ENCODE measurements around the gene AP4E1. TPM values are rescaled to one million over a fixed set of nuclear protein-coding genes. Genes with fewer than 3 reads are reported as not detected.
A peak's percentile ranks its signal among the peaks of the same experiment; 100 is the strongest.
"Not testable (repeated sequence)": the region's sequence is repeated elsewhere in the genome, so short reads cannot be mapped to it uniquely, and the experiment has no call there.

The AP4E1 gene
- total RNA-seq: 1 to 10 TPM; 6.8 to 9.4 TPM

DNA sequence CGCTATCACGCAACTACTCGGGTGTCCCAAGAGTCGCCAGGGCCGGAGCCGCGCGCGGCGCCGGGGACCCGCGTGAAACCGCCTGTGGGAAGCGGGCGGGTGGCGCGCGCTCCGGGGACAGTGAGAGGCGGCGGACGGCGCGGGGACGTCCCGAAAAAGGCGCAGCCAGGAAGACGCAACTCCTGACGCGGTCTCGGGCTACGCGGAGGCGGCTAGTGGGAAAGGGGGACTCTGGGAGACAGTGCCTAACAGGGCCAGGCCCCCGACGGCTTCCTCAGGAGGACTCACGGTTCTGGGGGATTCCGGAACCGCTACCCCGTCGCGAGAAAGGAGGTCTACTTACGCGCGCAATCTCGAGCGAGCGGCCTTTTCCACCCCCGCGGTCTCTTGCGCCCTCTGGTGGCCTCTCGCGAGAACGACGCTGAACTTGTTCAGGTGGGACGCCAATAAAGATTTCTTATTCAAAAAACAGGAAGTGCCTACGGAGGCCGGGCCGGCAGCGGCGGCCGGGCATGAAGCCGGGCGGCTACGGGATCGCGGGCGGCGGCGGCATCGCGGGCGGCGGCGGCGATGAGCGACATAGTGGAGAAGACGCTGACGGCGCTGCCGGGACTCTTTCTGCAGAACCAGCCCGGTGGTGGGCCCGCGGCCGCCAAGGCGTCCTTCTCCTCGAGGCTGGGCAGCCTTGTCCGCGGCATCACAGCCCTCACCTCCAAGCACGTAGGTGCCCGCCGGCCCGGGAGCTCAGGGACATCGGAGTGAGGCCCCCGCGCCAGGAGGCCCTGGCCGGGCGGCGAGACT lies at the start of gene AP4E1:
TSS of gene AP4E1 (plus strand) at position 475 of the 801 bp plus-strand sequence. CDS start at position 571, 96 bp downstream.
- Mint-ChIP-seq H3K27me3 (ENCODE audit: low read depth) (no peaks in the 10 kb centered on the region), H3K9me3 (no peaks in the 10 kb centered on the region), H3K4me3 (peak within 1 kb of the TSS; percentile 92), H3K36me3 (ENCODE audit: low read depth) (peaks cover 12% of the 10 kb centered on the region), H3K27ac (peak within 1 kb of the TSS; percentile 99), H3K4me1 (ENCODE audit: low read depth) (peaks cover 25% of the 10 kb centered on the region)
- CTCF ChIA-PET: interaction anchor here (0.6 to 1.5 kb wide), 6 partner anchors 23 to 275 kb away, joined by 3 to 7 read pairs (median 4); no protein-coding TSS in a partner anchor
- peak; percentile 94 for DNase-seq
- intact Hi-C loops (cut with micrococcal nuclease): loop anchor here (1.0 to 10.0 kb wide), 6 partner anchors 170 to 1751 kb away; partner anchors contain the start of genes COPS2 and LYSMD2

- CTCF ChIA-PET: no interaction called here
- no peak for DNase-seq
- H3K36me3 Mint-ChIP-seq (ENCODE audit: low read depth): no peaks in the 10 kb centered on the region
- no peaks in the 10 kb centered on the region for H3K9me3 Mint-ChIP-seq
- H3K27me3 Mint-ChIP-seq (ENCODE audit: low read depth): no peaks in the 10 kb centered on the region
- H3K27ac Mint-ChIP-seq: no peak overlapping the region
- H3K4me1 Mint-ChIP-seq (ENCODE audit: low read depth): no peaks in the 10 kb centered on the region
- intact Hi-C loops (cut with micrococcal nuclease): no loop called here
- no peak overlapping the region for H3K4me3 Mint-ChIP-seq
Observed at GRCh38 chr15:50860824-50861223, 47.7 kb upstream of the AP4E1 start.

- intact Hi-C loops (cut with micrococcal nuclease): no loop called here
- no peak overlapping the region for H3K27ac Mint-ChIP-seq
- DNase-seq: no peak
- no peaks in the 10 kb centered on the region for H3K36me3 Mint-ChIP-seq (ENCODE audit: low read depth)
- no peaks in the 10 kb centered on the region for H3K9me3 Mint-ChIP-seq
- CTCF ChIA-PET: no interaction called here
- no peaks in the 10 kb centered on the region for H3K4me1 Mint-ChIP-seq (ENCODE audit: low read depth)
- no peaks in the 10 kb centered on the region for H3K27me3 Mint-ChIP-seq (ENCODE audit: low read depth)
- H3K4me3 Mint-ChIP-seq: no peak overlapping the region
Observed at GRCh38 chr15:50862553-50862952, 45.9 kb upstream of the AP4E1 start.

GRCh38 chr15:50864873-50865272 lies 43.6 kb upstream of the AP4E1 start:
- Mint-ChIP-seq H3K36me3 (ENCODE audit: low read depth) (no peaks in the 10 kb centered on the region), H3K27ac (no peak overlapping the region), H3K27me3 (ENCODE audit: low read depth) (no peaks in the 10 kb centered on the region), H3K4me3 (no peak overlapping the region), H3K4me1 (ENCODE audit: low read depth) (no peaks in the 10 kb centered on the region), H3K9me3 (no peaks in the 10 kb centered on the region)
- no peak for DNase-seq
- intact Hi-C loops (cut with micrococcal nuclease): no loop called here
- CTCF ChIA-PET: interaction anchor here (1.7 kb wide), 1 partner anchor 11 kb away, joined by 11 read pairs; no protein-coding TSS in a partner anchor

GRCh38 chr15:50865515-50866353 lies 42.7 kb upstream of the AP4E1 start:
- intact Hi-C loops (cut with micrococcal nuclease): no loop called here
- Mint-ChIP-seq H3K27me3 (ENCODE audit: low read depth) (no peaks in the 10 kb centered on the region), H3K27ac (no peak overlapping the region), H3K9me3 (no peaks in the 10 kb centered on the region), H3K4me1 (ENCODE audit: low read depth) (no peaks in the 10 kb centered on the region), H3K36me3 (ENCODE audit: low read depth) (no peaks in the 10 kb centered on the region), H3K4me3 (no peak overlapping the region)
- CTCF ChIA-PET: interaction anchor here (1.7 kb wide), 1 partner anchor 11 kb away, joined by 11 read pairs; no protein-coding TSS in a partner anchor
- DNase-seq: no peak

DNA sequence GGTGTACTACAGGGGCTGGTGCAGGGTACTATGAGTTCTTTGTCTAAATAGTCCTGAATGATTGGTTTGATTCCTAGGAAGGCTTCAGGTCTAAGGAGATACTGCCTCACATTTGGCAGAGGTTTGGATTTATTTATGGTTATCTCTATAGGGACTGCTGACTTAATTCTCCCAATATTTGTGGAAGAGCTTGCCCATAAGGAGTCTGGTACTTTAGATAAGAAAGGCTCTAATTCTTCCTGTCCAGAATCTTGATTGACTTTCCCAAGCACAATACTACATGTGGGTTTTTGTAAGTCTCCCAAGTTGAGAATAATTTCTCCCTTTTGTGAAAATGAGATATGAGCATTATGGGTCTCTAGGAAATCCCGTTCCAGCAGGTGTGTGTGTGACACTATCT lies 36.7 kb upstream of the AP4E1 start:
- no peak for DNase-seq
- peaks cover 4% of the 10 kb centered on the region for H3K27me3 Mint-ChIP-seq (ENCODE audit: low read depth)
- no peaks in the 10 kb centered on the region for H3K9me3 Mint-ChIP-seq
- H3K4me1 Mint-ChIP-seq (ENCODE audit: low read depth): peaks cover 4% of the 10 kb centered on the region
- no peak overlapping the region for H3K27ac Mint-ChIP-seq
- intact Hi-C loops (cut with micrococcal nuclease): no loop called here
- no peak overlapping the region for H3K4me3 Mint-ChIP-seq
- CTCF ChIA-PET: no interaction called here
- no peaks in the 10 kb centered on the region for H3K36me3 Mint-ChIP-seq (ENCODE audit: low read depth)

- no peak overlapping the region for H3K4me3 Mint-ChIP-seq
- H3K9me3 Mint-ChIP-seq: no peaks in the 10 kb centered on the region
- intact Hi-C loops (cut with micrococcal nuclease): no loop called here
- peaks cover 4% of the 10 kb centered on the region for H3K27me3 Mint-ChIP-seq (ENCODE audit: low read depth)
- DNase-seq: no peak
- no peak overlapping the region for H3K27ac Mint-ChIP-seq
- H3K36me3 Mint-ChIP-seq (ENCODE audit: low read depth): no peaks in the 10 kb centered on the region
- peaks cover 13% of the 10 kb centered on the region for H3K4me1 Mint-ChIP-seq (ENCODE audit: low read depth)
- CTCF ChIA-PET: interaction anchor here (0.6 to 1.4 kb wide), 2 partner anchors 13 to 31 kb away, joined by 3 to 4 read pairs; no protein-coding TSS in a partner anchor
Observed at GRCh38 chr15:50872832-50873426, 35.6 kb upstream of the AP4E1 start.

DNA sequence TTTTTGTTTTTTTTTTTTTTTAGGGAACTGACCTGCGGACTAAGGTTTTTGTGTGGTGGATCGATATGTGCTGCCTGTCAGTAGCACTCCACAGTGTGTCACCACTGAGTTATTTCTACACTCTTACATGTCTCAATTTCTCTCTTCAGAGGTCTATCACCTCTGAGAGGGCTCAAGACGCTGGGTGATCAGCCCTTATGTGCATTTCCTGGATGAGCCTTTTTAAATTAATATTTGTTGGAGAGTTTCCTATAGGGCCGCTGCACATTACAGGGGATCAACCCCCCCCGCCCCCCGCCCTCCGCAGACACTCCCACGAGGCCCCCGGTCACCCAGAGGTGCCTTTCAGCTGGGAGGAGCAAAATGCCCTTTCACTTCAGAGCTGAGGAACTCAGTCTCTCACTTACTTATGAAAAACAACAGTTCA lies 34.5 kb upstream of the AP4E1 start:
- CTCF ChIA-PET: interaction anchor here (0.7 to 1.4 kb wide), 3 partner anchors 13 to 34 kb away, joined by 3 to 4 read pairs (median 4); no protein-coding TSS in a partner anchor
- H3K4me3 Mint-ChIP-seq: no peak overlapping the region
- intact Hi-C loops (cut with micrococcal nuclease): no loop called here

GRCh38 chr15:50875238-50875637 lies 33.2 kb upstream of the AP4E1 start:
- DNase-seq; H3K4me3 Mint-ChIP-seq; H3K36me3 Mint-ChIP-seq (ENCODE audit: low read depth); H3K27ac Mint-ChIP-seq; H3K27me3 Mint-ChIP-seq (ENCODE audit: low read depth); H3K9me3 Mint-ChIP-seq; intact Hi-C loops (cut with micrococcal nuclease): not testable (repeated sequence)
- H3K4me1 Mint-ChIP-seq (ENCODE audit: low read depth): peaks cover 35% of the 10 kb centered on the region
- CTCF ChIA-PET: interaction anchor here (0.7 to 2.7 kb wide), 5 partner anchors 10 to 845 kb away, joined by 3 to 22 read pairs (median 3); no protein-coding TSS in a partner anchor

More for the DNA sequence above, 34.5 kb upstream of the AP4E1 start:
- DNase-seq: no peak
- no peaks in the 10 kb centered on the region for H3K9me3 Mint-ChIP-seq
- peaks cover 4% of the 10 kb centered on the region for H3K27me3 Mint-ChIP-seq (ENCODE audit: low read depth)
- H3K36me3 Mint-ChIP-seq (ENCODE audit: low read depth): no peaks in the 10 kb centered on the region
- H3K27ac Mint-ChIP-seq: no peak overlapping the region
- peaks cover 23% of the 10 kb centered on the region for H3K4me1 Mint-ChIP-seq (ENCODE audit: low read depth)

GRCh38 chr15:50876260-50876988 lies 32.1 kb upstream of the AP4E1 start:
- DNase-seq: no peak
- CTCF ChIA-PET: interaction anchor here (0.6 to 2.7 kb wide), 20 partner anchors 9 to 759 kb away, joined by 3 to 22 read pairs (median 4); partner anchors contain the start of gene TRPM7

GRCh38 chr15:50876989-50877360 lies 31.5 kb upstream of the AP4E1 start:
- intact Hi-C loops (cut with micrococcal nuclease): loop anchor here (1.0 kb wide), 3 partner anchors 191 to 522 kb away; partner anchors contain the start of genes GABPB1 and TRPM7
- DNase-seq: peak; percentile 85
- no peaks in the 10 kb centered on the region for H3K9me3 Mint-ChIP-seq
- H3K27me3 Mint-ChIP-seq (ENCODE audit: low read depth): peaks cover 4% of the 10 kb centered on the region
- CTCF ChIA-PET: interaction anchor here (0.6 to 2.7 kb wide), 17 partner anchors 8 to 758 kb away, joined by 3 to 22 read pairs (median 4); partner anchors contain the start of gene TRPM7
- H3K4me3 Mint-ChIP-seq: peak overlapping the region; percentile 75
- H3K36me3 Mint-ChIP-seq (ENCODE audit: low read depth): no peaks in the 10 kb centered on the region
- peaks cover 53% of the 10 kb centered on the region for H3K4me1 Mint-ChIP-seq (ENCODE audit: low read depth)
- H3K27ac Mint-ChIP-seq: peak overlapping the region; percentile 46

More at GRCh38 chr15:50876260-50876988, 32.1 kb upstream of the AP4E1 start:
- no peaks in the 10 kb centered on the region for H3K36me3 Mint-ChIP-seq (ENCODE audit: low read depth)
- H3K27ac Mint-ChIP-seq: no peak overlapping the region
- H3K27me3 Mint-ChIP-seq (ENCODE audit: low read depth): peaks cover 4% of the 10 kb centered on the region
- intact Hi-C loops (cut with micrococcal nuclease): no loop called here
- peaks cover 47% of the 10 kb centered on the region for H3K4me1 Mint-ChIP-seq (ENCODE audit: low read depth)
- no peaks in the 10 kb centered on the region for H3K9me3 Mint-ChIP-seq
- peak overlapping the region; percentile 75 for H3K4me3 Mint-ChIP-seq
